Thyroid gland (tissue), 4 donors: ENCODE data around the gene ACOX1.
"Not testable (repeated sequence)": the region's sequence is repeated elsewhere in the genome, so short reads cannot be mapped to it uniquely, and the experiment has no call there.

Experiments used
- CTCF ChIP-seq, 6 experiments: fragments of 200-600 bp in 3 of 6; fragments of 450-650 bp in 3 of 6; sonication (generic) in 3 of 6; IDR thresholded peaks; one replicate each; pipeline ENCODE4 v1.5.1; 2016 to 2019; ENCODE audit warnings: antibody characterized with exemption in 6 of 6, mild to moderate bottlenecking in 2 of 6, inconsistent platforms in 1 of 6, moderate library complexity in 1 of 6
- POLR2A ChIP-seq, 2 donors: fragments of 450-650 bp; IDR thresholded peaks; one replicate each; pipeline ENCODE4 v1.6.1; 2017; ENCODE audit warnings: antibody characterized with exemption in 2 of 2, mild to moderate bottlenecking in 2 of 2, moderate library complexity in 1 of 2

- TF ChIP-seq CTCF, POLR2A (IDR thresholded peaks at IDR 0.05): not testable (repeated sequence)
These were observed 3.8 kb downstream of the ACOX1 start for GRCh38 chr17:75975187-75975586.
